CD4-positive, alpha-beta T cell treated with Interleukin-21 for 1 hour (primary cell): Measurements from ENCODE around the gene MBNL1.
A peak's percentile ranks its signal among the peaks of the same experiment; 100 is the strongest.

Source experiments
- DNase-seq: peaks from one replicate; pipeline ENCODE4 v3.0.0-alpha.2; 2020

Gene MBNL1

GRCh38 chr3:152253514-152253913 is 15.2 kb upstream of the MBNL1 start:
- no peak for DNase-seq

- no peak for DNase-seq
Measured at GRCh38 chr3:152254041-152254440, 14.7 kb upstream of the MBNL1 start.

- peak; percentile 42 for DNase-seq
Measured at GRCh38 chr3:152255290-152255689, 13.4 kb upstream of the MBNL1 start.

GRCh38 chr3:152256851-152257562 is 11.7 kb upstream of the MBNL1 start:
- DNase-seq: no peak

GRCh38 chr3:152257563-152258035 is 11.1 kb upstream of the MBNL1 start:
- peak; percentile 71 for DNase-seq

GRCh38 chr3:152258448-152259393 is 10.0 kb upstream of the MBNL1 start:
- DNase-seq: peak; percentile 81

GRCh38 chr3:152259468-152259867 is 9.3 kb upstream of the MBNL1 start:
- no peak for DNase-seq

GRCh38 chr3:152260026-152260425 is 8.7 kb upstream of the MBNL1 start:
- no peak for DNase-seq

GRCh38 chr3:152260529-152260928 is 8.2 kb upstream of the MBNL1 start:
- no peak for DNase-seq

GRCh38 chr3:152261329-152261728 is 7.4 kb upstream of the MBNL1 start:
- no peak for DNase-seq

- DNase-seq: no peak
Measured at GRCh38 chr3:152263711-152264110, 5.0 kb upstream of the MBNL1 start.

GRCh38 chr3:152264378-152264777 is 4.4 kb upstream of the MBNL1 start:
- DNase-seq: no peak

- no peak for DNase-seq
Measured at GRCh38 chr3:152266221-152266995, 2.3 kb upstream of the MBNL1 start.

GRCh38 chr3:152267831-152268554 is 736 bp upstream of the MBNL1 start:
- DNase-seq: no peak

- peak; percentile 84 for DNase-seq
Measured at GRCh38 chr3:152269056-152269830, 514 bp downstream of the MBNL1 start.

GRCh38 chr3:152269831-152270734 is 1.4 kb downstream of the MBNL1 start:
- no peak for DNase-seq

GRCh38 chr3:152270937-152271336 is 2.2 kb downstream of the MBNL1 start:
- DNase-seq: no peak

- no peak for DNase-seq
Measured at GRCh38 chr3:152271501-152272236, 2.9 kb downstream of the MBNL1 start.

GRCh38 chr3:152272771-152273242 is 4.1 kb downstream of the MBNL1 start:
- DNase-seq: peak; percentile 46

- no peak for DNase-seq
Measured at GRCh38 chr3:152276681-152277080, 8.0 kb downstream of the MBNL1 start.
